GM12872 (cell line): ENCODE results near the gene SEPTIN11.

ENCODE experiments used
- TF ChIP-seq, protein P1 (sequence below): IDR thresholded peaks from 3 replicates; pipeline ENCODE4 v1.5.1; 2011; ENCODE audit warnings: low read depth, mild to moderate bottlenecking, low read length, moderate library complexity; ENCODE audit not compliant: insufficient read depth

The SEPTIN11 gene

DNA sequence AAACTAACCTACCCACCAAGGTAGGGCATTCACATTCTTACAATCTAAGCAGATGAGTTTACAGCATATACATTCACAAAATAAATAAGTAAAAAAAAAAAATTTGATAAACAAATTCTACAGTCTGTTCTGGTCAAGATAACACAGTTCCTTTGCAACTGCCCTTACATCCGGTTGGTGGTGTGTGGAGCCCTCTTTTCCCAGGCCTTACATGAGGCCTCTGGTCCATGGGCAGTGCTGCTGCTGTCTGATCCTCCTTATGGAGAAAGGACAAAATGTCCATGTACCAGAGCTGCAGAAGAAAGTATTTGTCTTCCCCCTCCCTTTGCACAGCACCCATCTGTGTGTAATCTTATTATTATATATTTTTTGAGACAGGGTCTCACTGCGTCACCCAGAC is 2.2 kb upstream of the SEPTIN11 start:
- TF ChIP-seq, protein P1, sequence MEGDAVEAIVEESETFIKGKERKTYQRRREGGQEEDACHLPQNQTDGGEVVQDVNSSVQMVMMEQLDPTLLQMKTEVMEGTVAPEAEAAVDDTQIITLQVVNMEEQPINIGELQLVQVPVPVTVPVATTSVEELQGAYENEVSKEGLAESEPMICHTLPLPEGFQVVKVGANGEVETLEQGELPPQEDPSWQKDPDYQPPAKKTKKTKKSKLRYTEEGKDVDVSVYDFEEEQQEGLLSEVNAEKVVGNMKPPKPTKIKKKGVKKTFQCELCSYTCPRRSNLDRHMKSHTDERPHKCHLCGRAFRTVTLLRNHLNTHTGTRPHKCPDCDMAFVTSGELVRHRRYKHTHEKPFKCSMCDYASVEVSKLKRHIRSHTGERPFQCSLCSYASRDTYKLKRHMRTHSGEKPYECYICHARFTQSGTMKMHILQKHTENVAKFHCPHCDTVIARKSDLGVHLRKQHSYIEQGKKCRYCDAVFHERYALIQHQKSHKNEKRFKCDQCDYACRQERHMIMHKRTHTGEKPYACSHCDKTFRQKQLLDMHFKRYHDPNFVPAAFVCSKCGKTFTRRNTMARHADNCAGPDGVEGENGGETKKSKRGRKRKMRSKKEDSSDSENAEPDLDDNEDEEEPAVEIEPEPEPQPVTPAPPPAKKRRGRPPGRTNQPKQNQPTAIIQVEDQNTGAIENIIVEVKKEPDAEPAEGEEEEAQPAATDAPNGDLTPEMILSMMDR: no peak

DNA sequence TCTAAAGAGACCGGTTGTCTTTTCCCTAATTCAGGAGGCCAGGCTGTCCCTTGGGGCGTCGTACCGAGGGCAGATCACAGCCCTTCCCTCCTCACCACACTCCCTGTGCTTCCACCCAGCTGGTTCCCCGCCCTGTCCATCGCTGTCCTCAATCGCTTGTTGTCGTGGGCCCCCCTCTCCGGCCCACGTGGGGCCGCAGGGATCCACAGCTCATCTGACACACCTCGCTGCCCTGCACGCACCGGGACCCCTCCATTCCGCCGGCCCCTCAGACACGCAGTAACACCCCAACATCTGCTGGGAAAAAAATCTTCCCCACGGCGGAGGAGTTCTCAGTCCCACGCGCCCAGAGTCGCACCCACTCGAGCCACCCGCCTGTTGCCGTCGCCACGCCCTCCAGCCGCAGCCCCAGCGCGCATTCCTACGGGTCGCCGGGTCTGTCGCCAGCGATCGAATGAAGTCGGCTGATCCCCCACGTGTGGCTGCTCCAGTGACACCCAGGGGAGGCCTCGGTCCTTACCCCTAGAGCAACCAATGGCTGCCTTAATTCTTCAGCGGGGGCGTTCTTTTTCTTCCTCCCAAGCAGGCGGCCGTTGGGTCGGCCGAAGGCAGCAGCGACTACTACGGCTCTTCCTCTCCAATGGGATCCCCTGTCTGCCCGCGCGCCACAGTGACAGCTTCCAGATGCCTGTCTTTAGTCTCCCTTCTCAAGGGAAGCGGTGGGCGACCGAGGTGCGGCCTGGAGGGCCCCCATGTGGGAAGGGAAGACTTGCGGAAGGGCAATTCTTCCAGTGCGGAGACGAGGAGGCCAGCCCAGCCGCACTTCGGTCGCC is 893 bp upstream of the SEPTIN11 start:
- TF ChIP-seq, protein P1: no peak

DNA sequence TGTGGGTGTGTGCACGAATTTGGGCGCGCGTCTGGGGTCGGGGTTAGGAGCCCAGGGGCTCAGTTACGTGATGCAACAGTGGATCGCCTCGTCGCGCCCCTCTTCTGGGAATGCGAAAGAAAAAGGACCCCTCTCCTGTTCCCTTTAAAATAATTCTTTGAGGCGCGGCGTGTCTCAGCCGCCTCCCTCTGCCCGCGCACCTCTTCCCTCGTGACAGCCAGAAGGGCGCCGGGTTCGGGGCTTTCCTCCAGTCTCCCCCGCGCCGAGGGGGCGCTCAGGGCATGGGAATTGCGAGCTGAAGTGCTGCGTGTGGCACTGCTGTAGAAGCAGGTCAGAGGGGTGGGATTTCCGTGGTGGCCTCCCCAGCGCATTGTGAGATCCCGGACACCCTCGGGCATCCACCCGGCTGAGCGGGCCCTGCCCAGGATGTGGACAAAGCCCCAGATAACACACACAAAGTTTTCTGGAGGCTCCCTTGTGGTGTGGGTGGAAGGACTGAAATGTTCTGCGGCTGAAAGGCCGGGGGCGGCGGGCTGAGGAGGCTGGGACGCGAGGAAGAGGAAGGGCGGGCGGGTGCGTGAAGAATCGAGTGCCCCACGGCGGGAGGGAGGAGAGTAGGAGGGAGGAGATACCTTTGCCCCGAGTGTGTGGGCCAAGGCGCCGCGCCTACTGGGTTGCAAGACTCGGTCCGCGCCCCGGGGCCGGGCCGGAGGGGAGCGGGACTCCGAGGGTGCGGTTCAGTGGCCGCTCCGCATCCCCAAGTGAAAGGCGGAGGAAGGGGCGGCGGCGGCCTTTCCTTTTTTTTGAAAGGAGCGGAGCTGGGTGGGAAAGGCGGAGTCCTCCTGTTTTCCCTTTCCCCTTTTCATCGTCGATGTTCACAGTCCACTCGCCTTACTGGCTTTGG is 752 bp downstream of the SEPTIN11 start:
- TF ChIP-seq, protein P1: no peak

DNA sequence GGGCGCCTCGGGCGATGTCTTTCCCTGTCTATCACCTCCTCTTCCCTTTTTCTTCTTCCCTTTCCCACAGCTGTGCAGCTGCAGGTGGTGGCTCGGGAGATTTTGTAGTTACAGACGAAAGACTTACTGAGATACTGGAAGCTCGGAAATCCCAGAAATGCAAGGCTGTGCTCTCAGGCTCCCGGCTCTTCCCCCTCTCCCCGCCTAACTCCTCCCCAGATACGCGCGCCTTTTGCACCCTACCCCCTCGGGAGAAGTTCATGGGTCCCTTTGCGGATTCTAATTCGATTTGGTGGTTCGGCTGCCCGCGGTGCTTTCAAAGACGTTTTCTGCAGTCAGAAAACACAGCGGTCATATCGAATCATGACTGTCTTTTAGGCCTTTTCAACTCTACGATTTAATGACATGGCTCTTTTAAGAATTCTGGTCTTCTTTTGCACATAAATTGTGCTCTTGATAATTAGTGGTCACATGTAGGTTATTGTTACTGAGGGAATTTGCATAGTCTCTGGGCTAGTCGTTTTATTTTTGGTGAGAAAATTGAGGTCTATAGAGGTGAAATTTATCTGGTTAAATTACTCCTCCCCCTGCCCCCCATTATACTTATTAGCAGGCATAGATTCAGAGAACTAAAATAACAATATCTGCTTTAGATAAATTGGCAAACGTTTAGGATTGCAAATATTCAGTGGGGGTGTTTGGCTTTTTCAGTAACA is 1.6 kb downstream of the SEPTIN11 start:
- TF ChIP-seq, protein P1: no peak

DNA sequence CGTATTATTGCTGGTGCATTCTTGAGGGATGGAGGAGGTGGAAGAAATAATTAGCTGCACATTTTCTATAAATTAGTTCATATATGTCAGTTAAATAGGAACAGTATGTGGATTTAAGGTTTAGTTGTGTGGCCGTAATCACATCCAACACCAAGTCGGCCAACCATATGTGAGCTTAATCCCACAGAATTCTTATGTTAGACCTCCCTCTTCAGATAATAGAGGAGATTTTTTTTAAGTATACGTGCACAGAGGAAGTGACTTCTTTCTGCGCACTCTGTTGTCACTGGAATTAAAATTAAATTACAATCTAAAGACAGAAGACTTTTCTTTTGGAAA is 2.1 kb downstream of the SEPTIN11 start:
- TF ChIP-seq, protein P1: no peak

DNA sequence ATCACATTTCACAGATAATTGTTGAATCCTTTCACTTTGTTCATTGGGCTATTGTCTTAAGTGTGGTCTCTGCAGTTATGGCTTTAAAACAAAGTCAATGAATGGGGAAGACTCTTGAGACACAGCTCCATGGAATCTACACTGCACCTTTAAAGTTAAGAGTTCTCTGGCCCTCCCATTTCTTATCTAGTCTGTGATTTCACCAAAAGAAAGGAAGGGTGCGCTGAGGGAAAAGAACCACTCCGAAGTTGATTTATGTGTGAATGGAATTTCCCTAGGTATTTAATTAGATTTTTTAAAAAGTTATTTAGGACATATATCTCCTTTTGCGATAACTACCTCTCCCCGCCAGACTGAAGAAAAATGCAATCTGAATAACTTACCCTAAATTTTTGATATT is 2.5 kb downstream of the SEPTIN11 start:
- TF ChIP-seq, protein P1: no peak
